K562 (cell line): Measurements from ENCODE around the gene GPSM3. TPM values are rescaled to one million over a fixed set of nuclear protein-coding genes. Genes with fewer than 3 reads are reported as not detected.
A peak's percentile ranks its signal among the peaks of the same experiment; 100 is the strongest.

Experiments
- AFF4 ChIP-seq: sonication (generic); formaldehyde crosslinking; IDR thresholded peaks from 2 replicates; pipeline ENCODE4 v1.8.0; 2023; ENCODE audit warnings: mild to moderate bottlenecking, missing genetic modification reagents
- BACH1 ChIP-seq: fragments of 200-800 bp; sonication (Bioruptor generic); IDR thresholded peaks from 2 replicates; pipeline ENCODE4 v1.6.1; 2016; ENCODE audit warnings: missing genetic modification characterization, missing compliant biosample characterization
- BCL6 ChIP-seq: fragments of 250-450 bp; sonication (Bioruptor Pico); IDR thresholded peaks from 2 replicates; pipeline ENCODE4 v1.4.0; 2020
- BRD4 ChIP-seq: fragments of 200-600 bp; sonication (generic); IDR thresholded peaks from 2 replicates; pipeline ENCODE4 v1.6.1; 2017; ENCODE audit warnings: inconsistent platforms
- BRD9 ChIP-seq: fragments of 450-650 bp; IDR thresholded peaks from 2 replicates; pipeline ENCODE4 v1.6.1; 2018; ENCODE audit warnings: low read depth; ENCODE audit not compliant: partially characterized antibody
- CBX3 ChIP-seq, 2 experiments: IDR thresholded peaks; 1 replicate in 1 of 2; 2 replicates in 1 of 2; pipeline ENCODE4 v1.6.1; 2012; ENCODE audit warnings: inconsistent platforms in 2 of 2, low read length in 2 of 2, borderline replicate concordance in 1 of 2, control low read depth in 1 of 2
- CHD1 ChIP-seq: fragments of 200-600 bp; sonication (generic); IDR thresholded peaks from one replicate; pipeline ENCODE4 v1.6.1; 2012; ENCODE audit warnings: mild to moderate bottlenecking, moderate library complexity, low read length, inconsistent platforms
- FOXO4 ChIP-seq: fragments of 450-650 bp; formaldehyde crosslinking; IDR thresholded peaks from 2 replicates; pipeline ENCODE4 v1.4.0; 2020; ENCODE audit warnings: mild to moderate bottlenecking, moderate library complexity
- HNRNPL ChIP-seq: fragments of 200-400 bp; formaldehyde crosslinking; IDR thresholded peaks from 2 replicates; pipeline ENCODE4 v1.6.1; 2017; ENCODE audit warnings: low read depth, mild to moderate bottlenecking, low read length
- KLF10 ChIP-seq: fragments of 250-450 bp; sonication (Bioruptor Pico); IDR thresholded peaks from 2 replicates; pipeline ENCODE4 v1.6.1; 2021; ENCODE audit warnings: matching md5 sums
- LARP7 ChIP-seq: fragments of 450-650 bp; IDR thresholded peaks from 2 replicates; pipeline ENCODE4 v1.6.1; 2016
- MTA2 ChIP-seq: fragments of 450-650 bp; IDR thresholded peaks from 2 replicates; pipeline ENCODE4 v1.6.1; 2016; ENCODE audit warnings: low read depth
- NEUROD1 ChIP-seq: fragments of 150-350 bp; IDR thresholded peaks from 2 replicates; pipeline ENCODE4 v1.6.1; 2014; ENCODE audit warnings: borderline replicate concordance, low read length, low read depth; ENCODE audit not compliant: partially characterized antibody
- PREB ChIP-seq: sonication (generic); formaldehyde crosslinking; IDR thresholded peaks from 2 replicates; pipeline ENCODE4 v1.8.1; 2023; ENCODE audit warnings: mild to moderate bottlenecking, missing genetic modification reagents
- SP2 ChIP-seq: IDR thresholded peaks from 2 replicates; pipeline ENCODE4 v1.6.1; 2011; ENCODE audit warnings: mild to moderate bottlenecking, low read depth, low read length, moderate library complexity; ENCODE audit not compliant: poor library complexity, severe bottlenecking; ENCODE audit errors: extremely low read depth
- TEAD4 ChIP-seq, 2 experiments: sonication (generic) in 1 of 2; formaldehyde crosslinking in 1 of 2; IDR thresholded peaks; 2 replicates each; pipeline versions ENCODE4 v1.6.1 to v1.8.0; 2012 to 2022; ENCODE audit warnings: borderline replicate concordance in 1 of 2, inconsistent platforms in 1 of 2, low read length in 1 of 2, mild to moderate bottlenecking in 1 of 2, missing genetic modification reagents in 1 of 2
- TRIM24 ChIP-seq, 2 experiments: fragments of 450-650 bp; IDR thresholded peaks; 2 replicates each; pipeline ENCODE4 v1.6.1; 2016
- ZNF12 ChIP-seq: sonication (generic); formaldehyde crosslinking; IDR thresholded peaks from 2 replicates; pipeline ENCODE4 v1.4.0; 2020; ENCODE audit warnings: mild to moderate bottlenecking, missing genetic modification reagents
- ZNF146 ChIP-seq: IDR thresholded peaks from one replicate; pipeline ENCODE4 v1.6.1; 2018; ENCODE audit warnings: missing compliant biosample characterization; ENCODE audit not compliant: unreplicated experiment
- ZNF699 ChIP-seq: fragments of 250-450 bp; sonication (Bioruptor Pico); IDR thresholded peaks from 2 replicates; pipeline ENCODE4 v1.8.0; 2021; ENCODE audit warnings: mild to moderate bottlenecking, moderate library complexity; ENCODE audit not compliant: insufficient replicate concordance
- ZNF707 ChIP-seq: fragments of 250-450 bp; sonication (Bioruptor Pico); conservative IDR thresholded peaks from 2 replicates; pipeline ENCODE4 v1.8.0; 2022; ENCODE audit warnings: inconsistent platforms, mild to moderate bottlenecking, moderate library complexity
- polyA plus RNA-seq, 8 experiments: library from polyadenylated mRNA; depleted of rRNA in 4 of 8; stranded (reverse) in 5 of 8; unstranded in 3 of 8; fragments of >200 nt; fragmentation: Nextera tagmentation in 2 of 8; fragmentation: Illumina TruSeq in 1 of 8; extraction: Ambion mirVana in 2 of 8; extraction: Trizol in 1 of 8; gene quantifications; 2 replicates each; pipeline versions ENCODE4 v1.2.1 to v1.2.3, GENCODE V29; 2011 to 2014; ENCODE audit warnings: inconsistent platforms in 1 of 8, missing spikeins in 1 of 8
- total RNA-seq, 7 experiments: library from RNA; depleted of rRNA in 6 of 7; stranded (reverse); fragments of >200 nt in 6 of 7; fragmentation: Illumina TruSeq in 2 of 7; extraction: Trizol in 2 of 7; gene quantifications; 2 replicates each; pipeline versions ENCODE4 v1.2.1 to v1.2.3, GENCODE V29; 2011 to 2021; ENCODE audit warnings: low replicate concordance in 1 of 7

Gene GPSM3
- total and polyA plus RNA-seq, 9 of the 15 experiments (the other 6 are each of a cell fraction or from before 2014, with no cell fraction given) = 5.3 to 42.6 (median 24.4) TPM

- TF ChIP-seq AFF4 (CRISPR knock-in tag) (peak; percentile 7; the same call in 1 of the 2 replicates), PREB (CRISPR knock-in tag) (no peak), BACH1 (tag) (0 out of 2 replicates have a peak, but pooled peaks have one; percentile 29), ZNF12 (CRISPR knock-in tag) (no peak), HNRNPL (no peak), CBX3 (IDR thresholded peaks at IDR 0.05; ENCODE audit: borderline replicate concordance in 1 of 2, low read length in 2 of 2) (no peak), TEAD4 (IDR thresholded peaks at IDR 0.05; ENCODE audit: low read length) (no peak; the same call in none of the 2 replicates), TEAD4 (CRISPR knock-in tag; IDR thresholded peaks at IDR 0.05; ENCODE audit: borderline replicate concordance) (no peak), SP2 (peak; percentile 39), BCL6 (CRISPR knock-in tag) (no peak), NEUROD1 (no peak), CHD1 (no peak), ZNF146 (CRISPR knock-in tag) (no peak), TRIM24 (IDR thresholded peaks at IDR 0.05) (no peak), LARP7 (no peak), BRD9 (peak; percentile 94), ZNF707 (no peak), MTA2 (no peak; the same call in 1 of the 2 replicates), FOXO4 (no peak), KLF10 (CRISPR knock-in tag) (no peak), BRD4 (no peak), ZNF699 (CRISPR knock-in tag) (no peak)
These were observed 2.6 kb upstream of the GPSM3 start (continued) for GRCh38 chr6:32194825-32195651.
